HG03139 (cell line): ENCODE measurements around the gene KCNN2.
"Not testable (repeated sequence)": the region's sequence is repeated elsewhere in the genome, so short reads cannot be mapped to it uniquely, and the experiment has no call there.

Source experiments
- ATAC-seq: cut with Tn5 transposase; IDR thresholded peaks from one replicate; pipeline ENCODE4 v1.9.1; 2021; ENCODE audit not compliant: unreplicated experiment

The KCNN2 gene

GRCh38 chr5:114418176-114419066, 56.6 kb downstream of the KCNN2 start:
- peak; percentile 95 for ATAC-seq

GRCh38 chr5:114419067-114419388, 57.2 kb downstream of the KCNN2 start:
- peak; percentile 32 for ATAC-seq

DNA sequence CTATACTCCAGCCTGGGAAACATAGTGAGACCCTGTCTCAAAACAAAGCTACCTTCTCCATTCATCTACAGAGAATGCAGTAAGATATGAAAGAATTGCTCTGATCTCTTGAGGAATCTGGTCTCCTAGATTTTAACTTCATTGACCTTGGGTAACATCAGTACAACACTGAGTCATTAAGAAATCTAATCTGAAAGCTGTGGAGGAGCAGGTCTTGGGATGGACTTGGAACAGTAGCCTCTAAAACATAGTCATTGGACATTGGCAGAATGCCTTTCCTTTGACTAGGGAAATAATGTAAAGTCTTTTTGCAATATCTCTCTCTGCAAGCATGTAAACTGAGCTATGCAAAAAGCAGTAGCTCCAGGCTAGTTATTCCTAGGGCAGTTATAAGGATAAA, 58.1 kb downstream of the KCNN2 start:
- ATAC-seq = no peak

DNA sequence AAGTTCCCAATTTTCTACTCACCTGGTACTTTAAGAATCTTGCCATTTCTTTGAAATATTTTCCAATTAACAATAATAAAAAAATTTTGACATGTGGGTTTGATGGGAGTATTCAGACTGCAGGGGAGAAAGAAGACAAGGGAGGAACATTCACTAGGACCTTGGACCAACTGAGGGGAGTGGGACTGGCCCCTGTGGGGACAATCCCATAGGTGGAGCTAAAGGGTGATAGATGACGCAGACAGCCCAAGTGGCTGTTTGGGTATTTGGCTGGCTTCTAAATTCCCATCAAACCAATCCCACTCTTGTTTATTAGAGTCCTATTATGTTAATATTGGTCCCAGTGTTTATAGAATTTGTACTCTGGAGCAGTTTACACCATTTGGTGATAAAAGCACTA, 65.3 kb downstream of the KCNN2 start:
- ATAC-seq = no peak

GRCh38 chr5:114430532-114430931, 68.7 kb downstream of the KCNN2 start:
- ATAC-seq = no peak

GRCh38 chr5:114432684-114433083, 70.8 kb downstream of the KCNN2 start:
- not testable (repeated sequence) for ATAC-seq

DNA sequence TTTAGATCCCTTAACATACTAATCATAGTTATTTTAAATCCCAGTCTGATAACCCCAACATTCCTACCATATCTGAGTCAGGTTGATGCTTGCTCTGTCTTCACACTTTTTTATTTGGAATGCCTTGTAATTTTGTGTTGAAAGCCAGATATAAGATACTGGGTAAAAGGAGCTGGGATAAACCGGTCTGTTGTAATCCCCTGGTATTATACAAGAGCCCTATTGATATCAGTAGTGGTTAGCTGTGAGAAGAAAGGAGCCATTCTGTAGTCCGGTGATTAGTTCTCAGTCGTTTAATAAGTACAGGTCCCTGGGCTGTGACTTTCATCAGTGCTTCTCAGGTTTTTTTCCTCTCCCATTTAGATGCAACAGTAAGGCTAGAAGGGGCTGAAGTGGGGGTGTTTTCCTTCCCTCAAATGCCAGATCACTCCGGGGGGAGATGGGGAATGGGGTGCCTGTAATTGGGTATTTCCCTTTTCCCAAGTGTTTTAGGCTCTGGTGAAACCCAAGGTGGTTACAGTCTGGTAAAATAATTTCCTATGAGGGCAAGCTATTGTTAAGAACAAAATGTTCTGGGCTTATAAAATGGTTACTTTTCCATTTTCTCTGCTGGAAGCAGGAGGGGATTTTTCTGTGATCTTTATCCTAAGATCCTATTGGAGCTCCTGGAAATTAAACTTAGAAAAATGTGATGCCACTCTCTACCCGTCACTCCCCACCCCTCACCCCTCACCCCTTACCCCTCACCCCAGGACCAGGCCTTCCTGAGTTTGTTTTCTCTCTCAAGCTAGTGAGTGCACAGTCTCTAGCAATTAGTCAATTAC, 72.7 kb downstream of the KCNN2 start:
- no peak for ATAC-seq

- ATAC-seq = no peak
Observed at GRCh38 chr5:114435220-114435481, 73.3 kb downstream of the KCNN2 start.

DNA sequence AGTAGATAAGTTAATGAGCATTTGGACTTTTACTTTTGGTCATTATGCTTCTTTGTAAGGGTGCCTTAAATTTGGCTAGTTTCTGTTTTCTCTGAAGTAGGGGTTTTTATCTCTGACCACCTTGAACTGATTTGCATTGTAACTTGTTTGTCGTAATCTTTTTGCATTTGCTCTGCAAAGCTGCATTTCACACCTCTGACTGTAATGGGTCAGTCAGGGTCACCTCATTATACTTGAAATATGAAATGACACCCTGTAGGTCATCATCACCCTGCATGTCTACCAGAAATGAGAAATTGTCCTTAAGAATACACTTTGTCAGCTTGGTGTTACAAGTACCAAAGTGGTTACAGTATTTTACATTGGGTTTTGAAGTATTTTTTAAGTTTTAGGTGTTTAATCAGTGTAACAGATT, 74.0 kb downstream of the KCNN2 start:
- ATAC-seq = peak; percentile 63

GRCh38 chr5:114437936-114438335, 76.1 kb downstream of the KCNN2 start:
- no peak for ATAC-seq

GRCh38 chr5:114438471-114438870, 76.6 kb downstream of the KCNN2 start:
- no peak for ATAC-seq

- ATAC-seq = no peak
Observed at GRCh38 chr5:114447084-114447773, 85.4 kb downstream of the KCNN2 start.

DNA sequence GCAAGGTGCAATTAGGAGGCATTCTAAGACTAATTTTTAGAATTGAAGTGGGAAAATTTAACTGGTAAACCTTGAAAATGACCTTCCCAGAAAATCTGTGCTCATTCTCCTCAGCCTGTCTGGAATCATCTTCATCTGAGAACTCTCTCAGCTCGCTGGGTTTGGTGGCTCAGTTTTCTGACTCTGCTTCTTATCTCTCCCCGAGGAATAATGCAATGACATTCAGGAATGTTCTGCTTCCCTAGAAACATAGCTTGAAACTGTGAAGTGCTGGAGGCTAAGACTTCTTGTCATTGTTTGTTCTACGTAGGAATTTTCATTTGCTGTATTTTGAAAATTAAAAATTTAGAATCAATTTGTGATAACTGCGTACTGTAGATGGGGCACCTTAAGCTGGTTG, 86.6 kb downstream of the KCNN2 start:
- no peak for ATAC-seq

DNA sequence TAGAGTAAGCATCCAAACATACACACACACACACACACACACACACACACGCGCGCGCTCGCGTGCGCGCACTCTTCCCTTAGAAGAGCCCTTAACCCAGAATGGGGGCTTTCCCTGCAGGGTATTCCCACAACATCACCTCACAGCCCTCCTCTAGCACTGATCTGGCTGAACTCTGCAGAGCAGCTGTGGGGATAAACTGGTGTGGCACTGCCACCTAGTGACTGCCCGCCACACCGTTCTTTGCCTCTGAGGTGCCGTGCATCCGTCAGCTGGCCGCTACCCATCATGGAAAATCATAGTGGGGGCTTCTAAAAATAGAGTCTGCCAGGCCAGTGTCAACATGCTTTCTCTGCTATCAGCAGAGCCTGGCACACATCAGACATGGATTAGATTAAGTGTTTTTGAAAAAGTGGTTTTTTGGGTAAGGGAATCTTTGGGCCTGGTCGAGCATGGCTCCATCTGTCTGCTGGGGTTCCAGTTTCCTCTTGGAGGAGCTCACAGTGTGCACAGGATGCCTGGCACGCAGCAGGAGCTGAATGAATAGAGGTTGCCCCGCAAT, 88.1 kb downstream of the KCNN2 start:
- peak; percentile 100 for ATAC-seq

GRCh38 chr5:114450437-114450836, 88.6 kb downstream of the KCNN2 start:
- no peak for ATAC-seq

DNA sequence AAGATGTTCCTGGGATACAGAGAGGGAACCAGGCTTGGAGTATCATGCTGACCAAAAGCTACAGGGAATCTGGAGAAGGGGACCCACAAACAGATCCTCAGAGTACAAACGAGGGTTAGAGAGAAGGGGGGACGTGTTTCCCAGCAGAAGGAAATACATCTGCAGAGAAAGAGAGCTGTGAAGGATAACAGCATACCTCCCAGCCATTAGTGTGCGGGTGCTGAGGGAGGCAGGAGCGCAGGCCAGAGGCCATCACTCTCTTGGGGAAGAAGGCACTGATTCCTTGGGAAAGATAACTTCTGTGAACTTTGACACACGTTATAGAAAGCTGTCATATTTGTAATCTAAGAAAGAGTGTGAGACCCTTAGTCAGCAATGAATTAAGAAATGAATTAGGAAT, 96.9 kb downstream of the KCNN2 start:
- no peak for ATAC-seq

DNA sequence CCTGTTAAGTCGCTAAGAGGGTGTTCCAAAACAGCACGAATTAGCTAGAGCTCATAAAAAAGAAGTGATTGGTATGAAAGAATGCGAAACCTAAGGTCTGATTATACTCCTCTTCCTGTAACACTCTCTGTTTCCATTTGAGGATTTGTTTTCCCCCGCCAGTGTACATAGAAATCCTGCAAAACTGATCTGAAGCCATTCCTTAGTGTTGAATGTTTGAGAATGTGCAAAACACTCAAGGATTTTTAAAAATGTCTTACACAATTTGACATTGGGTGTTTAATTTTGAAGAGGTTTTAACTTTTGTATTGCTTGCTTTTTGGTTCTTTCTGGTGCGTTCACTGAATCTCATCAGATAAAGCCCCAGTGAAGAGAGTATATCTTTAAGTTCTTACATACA, 105.3 kb downstream of the KCNN2 start:
- no peak for ATAC-seq

- no peak for ATAC-seq
Observed at GRCh38 chr5:114467729-114468128, 105.9 kb downstream of the KCNN2 start.

DNA sequence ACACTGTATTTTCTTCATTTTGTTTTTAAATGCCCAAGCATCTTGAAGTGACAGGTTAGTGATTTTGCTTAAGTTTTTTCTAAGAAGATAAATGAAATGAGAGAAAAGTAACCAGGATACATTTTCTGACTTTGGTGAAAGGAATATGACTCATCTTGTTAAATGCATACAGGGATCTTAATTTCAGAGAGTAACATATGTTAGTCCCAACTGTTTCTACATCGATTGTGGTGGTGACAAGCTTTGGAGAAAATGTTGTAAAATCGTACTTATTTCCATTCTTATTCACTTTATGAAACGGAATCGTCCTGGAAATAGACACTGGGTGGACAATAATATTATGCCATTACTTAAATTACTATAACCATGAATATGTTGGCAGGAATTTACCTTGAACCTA, 107.5 kb downstream of the KCNN2 start:
- ATAC-seq = no peak

DNA sequence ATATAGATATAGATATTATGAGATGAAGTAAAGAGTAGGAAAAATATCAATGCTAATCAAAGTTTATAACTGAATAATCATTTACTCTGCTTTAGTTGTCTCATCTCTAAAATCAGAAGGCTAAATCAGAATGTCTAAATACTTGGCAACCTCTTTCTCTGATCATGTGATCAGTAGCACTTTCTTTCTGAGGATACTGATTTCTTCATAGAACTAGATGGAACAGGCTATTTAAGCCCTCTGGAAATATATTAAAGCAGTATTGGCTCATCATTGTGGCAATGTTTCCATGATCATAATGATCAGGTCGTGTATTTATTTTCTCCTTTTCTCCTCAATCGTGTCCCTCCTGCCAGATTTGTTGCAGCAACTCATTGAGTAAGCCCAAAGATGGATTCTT, 109.7 kb downstream of the KCNN2 start:
- ATAC-seq = no peak

- ATAC-seq = no peak
Observed at GRCh38 chr5:114473541-114473940, 111.7 kb downstream of the KCNN2 start.
